Hepatocyte (in vitro differentiated cells): ENCODE results near the gene CUX1.
"Not testable (repeated sequence)": the region's sequence is repeated elsewhere in the genome, so short reads cannot be mapped to it uniquely, and the experiment has no call there.

Experiments
- EZH2 ChIP-seq: fragments of 200-600 bp; sonication (generic); IDR thresholded peaks from 2 replicates; pipeline ENCODE4 v1.6.1; 2016; ENCODE audit warnings: antibody characterized with exemption, mild to moderate bottlenecking, borderline replicate concordance
- EZH2phosphoT487 ChIP-seq: fragments of 200-600 bp; sonication (generic); IDR thresholded peaks from one replicate; pipeline ENCODE4 v1.6.1; 2018; ENCODE audit warnings: antibody characterized with exemption, mild to moderate bottlenecking, low read depth, moderate library complexity; ENCODE audit not compliant: unreplicated experiment, severe bottlenecking
- TF ChIP-seq, protein P1 (sequence below): fragments of 200-600 bp; sonication (generic); IDR thresholded peaks from 2 replicates; pipeline ENCODE4 v1.5.1; 2016; ENCODE audit warnings: antibody characterized with exemption, mild to moderate bottlenecking; ENCODE audit not compliant: poor library complexity

GRCh38 chr7:102230162-102230561 lies 412.7 kb downstream of the CUX1 start:
- TF ChIP-seq, protein P1, sequence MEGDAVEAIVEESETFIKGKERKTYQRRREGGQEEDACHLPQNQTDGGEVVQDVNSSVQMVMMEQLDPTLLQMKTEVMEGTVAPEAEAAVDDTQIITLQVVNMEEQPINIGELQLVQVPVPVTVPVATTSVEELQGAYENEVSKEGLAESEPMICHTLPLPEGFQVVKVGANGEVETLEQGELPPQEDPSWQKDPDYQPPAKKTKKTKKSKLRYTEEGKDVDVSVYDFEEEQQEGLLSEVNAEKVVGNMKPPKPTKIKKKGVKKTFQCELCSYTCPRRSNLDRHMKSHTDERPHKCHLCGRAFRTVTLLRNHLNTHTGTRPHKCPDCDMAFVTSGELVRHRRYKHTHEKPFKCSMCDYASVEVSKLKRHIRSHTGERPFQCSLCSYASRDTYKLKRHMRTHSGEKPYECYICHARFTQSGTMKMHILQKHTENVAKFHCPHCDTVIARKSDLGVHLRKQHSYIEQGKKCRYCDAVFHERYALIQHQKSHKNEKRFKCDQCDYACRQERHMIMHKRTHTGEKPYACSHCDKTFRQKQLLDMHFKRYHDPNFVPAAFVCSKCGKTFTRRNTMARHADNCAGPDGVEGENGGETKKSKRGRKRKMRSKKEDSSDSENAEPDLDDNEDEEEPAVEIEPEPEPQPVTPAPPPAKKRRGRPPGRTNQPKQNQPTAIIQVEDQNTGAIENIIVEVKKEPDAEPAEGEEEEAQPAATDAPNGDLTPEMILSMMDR: not testable (repeated sequence)
- TF ChIP-seq EZH2phosphoT487, EZH2: not testable (repeated sequence)
